GM23248 (cell line): ENCODE data around the gene USF2. TPM values are rescaled to one million over a fixed set of nuclear protein-coding genes. Genes with fewer than 3 reads are reported as not detected.

Experiments
- DNase-seq: peaks from one replicate; pipeline ENCODE4 v3.0.0-alpha.2; 2015
- H2AFZ ChIP-seq: fragments of 200-600 bp; sonication (generic); 2 replicates; pipeline ENCODE4 v1.6.1; 2016; ENCODE audit warnings: antibody characterized with exemption
- H3F3A ChIP-seq: fragments of 200-600 bp; sonication (generic); 2 replicates; pipeline ENCODE4 v1.6.1; 2016; ENCODE audit warnings: mild to moderate bottlenecking, antibody characterized with exemption, mixed run types; ENCODE audit not compliant: insufficient read depth
- H3K27ac ChIP-seq: fragments of 200-600 bp; sonication (generic); 2 replicates; pipeline ENCODE4 v1.5.1; 2016; ENCODE audit warnings: mild to moderate bottlenecking
- H3K27me3 ChIP-seq: fragments of 200-600 bp; sonication (generic); replicated peaks from 2 replicates; pipeline ENCODE4 v1.6.1; 2016; ENCODE audit warnings: mild to moderate bottlenecking; ENCODE audit not compliant: insufficient read depth
- H3K36me3 ChIP-seq: fragments of 200-600 bp; sonication (generic); 2 replicates; pipeline ENCODE4 v1.6.1; 2016; ENCODE audit warnings: low read depth, mild to moderate bottlenecking
- H3K4me1 ChIP-seq: fragments of 200-600 bp; sonication (generic); 2 replicates; pipeline ENCODE4 v1.6.1; 2016; ENCODE audit warnings: mild to moderate bottlenecking; ENCODE audit not compliant: insufficient read depth
- H3K4me2 ChIP-seq: fragments of 200-600 bp; sonication (generic); one replicate; pipeline ENCODE4 v1.6.1; 2016; ENCODE audit warnings: mild to moderate bottlenecking; ENCODE audit not compliant: unreplicated experiment
- H3K4me3 ChIP-seq: fragments of 200-600 bp; sonication (generic); 2 replicates; pipeline ENCODE4 v1.5.1; 2016; ENCODE audit warnings: mild to moderate bottlenecking
- H3K79me2 ChIP-seq: fragments of 200-600 bp; sonication (generic); 2 replicates; pipeline ENCODE4 v1.6.1; 2016; ENCODE audit warnings: mild to moderate bottlenecking; ENCODE audit not compliant: insufficient read depth
- H3K9ac ChIP-seq: fragments of 200-600 bp; sonication (generic); 2 replicates; pipeline ENCODE4 v1.6.1; 2016; ENCODE audit warnings: mild to moderate bottlenecking
- H3K9me2 ChIP-seq: fragments of 200-600 bp; sonication (generic); 2 replicates; pipeline ENCODE4 v1.6.1; 2016; ENCODE audit warnings: mixed run types, mild to moderate bottlenecking, moderate library complexity; ENCODE audit not compliant: insufficient read depth
- H3K9me3 ChIP-seq: fragments of 200-600 bp; sonication (generic); one replicate; pipeline ENCODE4 v1.6.1; 2017; ENCODE audit warnings: low read depth
- H4K20me1 ChIP-seq: fragments of 200-600 bp; sonication (generic); 2 replicates; pipeline ENCODE4 v1.6.0; 2016; ENCODE audit not compliant: insufficient read depth
- EZH2 ChIP-seq: fragments of 200-600 bp; sonication (generic); IDR thresholded peaks from 2 replicates; pipeline ENCODE4 v1.6.1; 2018; ENCODE audit warnings: antibody characterized with exemption, mild to moderate bottlenecking; ENCODE audit not compliant: insufficient read depth, poor library complexity, severe bottlenecking
- EZH2phosphoT487 ChIP-seq: fragments of 200-600 bp; sonication (generic); IDR thresholded peaks from 2 replicates; pipeline ENCODE4 v1.6.1; 2018; ENCODE audit warnings: antibody characterized with exemption, moderate library complexity, mild to moderate bottlenecking, low read depth; ENCODE audit not compliant: insufficient read depth
- WGBS, 2 experiments: methylation state at CpG; one replicate each; pipeline ENCODE4 v1.1.6; 2015 to 2017; ENCODE audit warnings: low lambda C conversion rate in 2 of 2, low coverage in 1 of 2; ENCODE audit errors: missing lambda C conversion rate in 2 of 2; 5-methylcytosine and 5-hydroxymethylcytosine counted together
- in situ Hi-C: fragments of 300-500 bp; cut with MboI; formaldehyde crosslinking; loops from 2 replicates; pipeline ENCODE4 v1.15.0; 2020
- polyA plus RNA-seq: library from polyadenylated mRNA; unstranded; fragments of >200 nt; fragmentation: Nextera tagmentation; extraction: Ambion mirVana; gene quantifications from 2 replicates; pipeline ENCODE4 v1.2.1, GENCODE V29; 2016
- total RNA-seq: library from RNA; depleted of rRNA; stranded (reverse); fragments of >200 nt; shearing (Covaris generic); gene quantifications from 2 replicates; pipeline ENCODE4 v1.2.3, GENCODE V29; 2014

Gene USF2
- total and polyA plus RNA-seq, 2 experiments from 2014 or later = 10.4 to 64.6 TPM

- H3K4me1 ChIP-seq = peaks cover 8% of the 10 kb centered on the region; the same call in 1 of the 2 replicates
- WGBS, 2 experiments = 50 to 67% methylated on average over 6 of the region's 6 CpGs
- no peaks in the 10 kb centered on the region for H3K36me3 ChIP-seq
- no peak overlapping the region for H3K9ac ChIP-seq
- no peaks in the 10 kb centered on the region for H3K9me2 ChIP-seq
- no peak overlapping the region for H3K4me2 ChIP-seq
- no peak overlapping the region for H3K4me3 ChIP-seq
- H3K27me3 ChIP-seq = peaks cover 32% of the 10 kb centered on the region
- H4K20me1 ChIP-seq = no peaks in the 10 kb centered on the region
- in situ Hi-C loops = no loop called here
- no peak for DNase-seq
- TF ChIP-seq EZH2 (no peak), EZH2phosphoT487 (no peak)
- no peaks in the 10 kb centered on the region for H3K9me3 ChIP-seq
- no peak overlapping the region for H2AFZ ChIP-seq
- H3K79me2 ChIP-seq = no peaks in the 10 kb centered on the region
- H3F3A ChIP-seq = no peaks in the 10 kb centered on the region
- H3K27ac ChIP-seq = no peak overlapping the region
These were observed 22.5 kb downstream of the USF2 start for GRCh38 chr19:35291259-35291658.

- Histone ChIP-seq H3K4me1 (peaks cover 8% of the 10 kb centered on the region; the same call in 1 of the 2 replicates), H3K4me2 (no peak within 1 kb of the TSS), H4K20me1 (no peaks in the 10 kb centered on the region), H3K79me2 (no peaks in the 10 kb centered on the region), H3K9ac (no peak within 1 kb of the TSS), H3K4me3 (no peak within 1 kb of the TSS), H3K36me3 (no peaks in the 10 kb centered on the region), H2AFZ (no peak within 1 kb of the TSS), H3K27ac (no peak within 1 kb of the TSS), H3K27me3 (peaks cover 32% of the 10 kb centered on the region), H3F3A (no peaks in the 10 kb centered on the region), H3K9me3 (no peaks in the 10 kb centered on the region), H3K9me2 (no peaks in the 10 kb centered on the region)
- no peak for TF ChIP-seq EZH2
- TF ChIP-seq EZH2phosphoT487 = no peak
- in situ Hi-C loops = no loop called here
- WGBS, 2 experiments = 40 to 48% methylated on average over 6 to 12 of the region's 12 CpGs
- DNase-seq = no peak
These were observed 23.2 kb downstream of the USF2 start, which contains the start of gene MAG for GRCh38 chr19:35291916-35292315. Gene MAG, plus strand, starts transcription at chr19:35292161. Its CDS starts 3,248 bp downstream, at chr19:35295409.

- no peak overlapping the region for H2AFZ ChIP-seq
- H3K9me2 ChIP-seq = no peaks in the 10 kb centered on the region
- no peaks in the 10 kb centered on the region for H3K79me2 ChIP-seq
- H3K4me1 ChIP-seq = peaks cover 8% of the 10 kb centered on the region; the same call in 1 of the 2 replicates
- H3K4me3 ChIP-seq = no peak overlapping the region
- H3K4me2 ChIP-seq = no peak overlapping the region
- WGBS, 2 experiments = 18 to 26% methylated on average over 23 of the region's 23 CpGs
- no peaks in the 10 kb centered on the region for H3F3A ChIP-seq
- in situ Hi-C loops = no loop called here
- DNase-seq = no peak
- no peak for TF ChIP-seq EZH2
- TF ChIP-seq EZH2phosphoT487 = no peak
- no peaks in the 10 kb centered on the region for H3K36me3 ChIP-seq
- no peaks in the 10 kb centered on the region for H4K20me1 ChIP-seq
- H3K27me3 ChIP-seq = peaks cover 32% of the 10 kb centered on the region
- H3K27ac ChIP-seq = no peak overlapping the region
- no peak overlapping the region for H3K9ac ChIP-seq
- no peaks in the 10 kb centered on the region for H3K9me3 ChIP-seq
These were observed 23.9 kb downstream of the USF2 start for GRCh38 chr19:35292421-35293362.

- no peaks in the 10 kb centered on the region for H3K36me3 ChIP-seq
- H3K79me2 ChIP-seq = no peaks in the 10 kb centered on the region
- TF ChIP-seq EZH2phosphoT487 = no peak
- no peak for TF ChIP-seq EZH2
- no peaks in the 10 kb centered on the region for H3F3A ChIP-seq
- no peaks in the 10 kb centered on the region for H3K9me3 ChIP-seq
- in situ Hi-C loops = no loop called here
- WGBS, 2 experiments = 3 to 4% methylated on average over 6 to 7 of the region's 7 CpGs
- no peak overlapping the region for H3K4me3 ChIP-seq
- no peaks in the 10 kb centered on the region for H4K20me1 ChIP-seq
- DNase-seq = peak; percentile 28
- no peak overlapping the region for H3K27ac ChIP-seq
- no peak overlapping the region for H3K4me2 ChIP-seq
- no peak overlapping the region for H2AFZ ChIP-seq
- H3K4me1 ChIP-seq = peaks cover 8% of the 10 kb centered on the region; the same call in 1 of the 2 replicates
- no peaks in the 10 kb centered on the region for H3K9me2 ChIP-seq
- no peak overlapping the region for H3K9ac ChIP-seq
- H3K27me3 ChIP-seq = peaks cover 32% of the 10 kb centered on the region
These were observed 24.6 kb downstream of the USF2 start for GRCh38 chr19:35293363-35293739.
